Cardiac septum (tissue), 1 donor: Measurements from ENCODE around the gene TMEM269. TPM values are rescaled to one million over a fixed set of nuclear protein-coding genes. Genes with fewer than 3 reads are reported as not detected.

Experiments
- DNase-seq: peaks from one replicate; pipeline ENCODE4 v3.0.0-alpha.2; 2020; ENCODE audit warnings: low spot score
- intact Hi-C: fragments of 100-400 bp; cut with DNase I; formaldehyde crosslinking; loops from one replicate; pipeline ENCODE4 v1.14.0; 2022
- long read RNA-seq: library from polyadenylated mRNA; unstranded; transcript quantifications from one replicate; pipeline ENCODE4 v2.0.0, GENCODE V29; 2021
- total RNA-seq: library from RNA; stranded (reverse); fragmentation: NEBNext Ultra II Directional; extraction: Animal tissue kit (Norgen Biotek cat#: 25700); gene quantifications from one replicate; pipeline ENCODE4 v1.2.1, GENCODE V29; 2021
- donor health status: DM: no; HTN: no; CAD: no.

Gene TMEM269
- not detected for total RNA-seq
- long read RNA-seq, partial matches to known transcripts, result 0 of 1 reads
- long read RNA-seq, other reads (novel, unspliced or antisense), result 1 of 1 reads

- DNase-seq, result no peak
- intact Hi-C loops, result no loop called here
Measured at GRCh38 chr1:42784946-42785693, at the start of gene TMEM269. TMEM269 (plus strand) TSS chr1:42784991; CDS start chr1:42789894, 4,903 bp downstream.

GRCh38 chr1:42735056-42735455 lies 49.7 kb upstream of the TMEM269 start:
- DNase-seq, result peak; percentile 67
- intact Hi-C loops, result no loop called here

- intact Hi-C loops, result no loop called here
- peak; percentile 46 for DNase-seq
Measured at GRCh38 chr1:42735477-42736105, 49.2 kb upstream of the TMEM269 start.

- DNase-seq, result peak; percentile 74
- intact Hi-C loops, result no loop called here
Measured at GRCh38 chr1:42736152-42736551, 48.6 kb upstream of the TMEM269 start.

DNA sequence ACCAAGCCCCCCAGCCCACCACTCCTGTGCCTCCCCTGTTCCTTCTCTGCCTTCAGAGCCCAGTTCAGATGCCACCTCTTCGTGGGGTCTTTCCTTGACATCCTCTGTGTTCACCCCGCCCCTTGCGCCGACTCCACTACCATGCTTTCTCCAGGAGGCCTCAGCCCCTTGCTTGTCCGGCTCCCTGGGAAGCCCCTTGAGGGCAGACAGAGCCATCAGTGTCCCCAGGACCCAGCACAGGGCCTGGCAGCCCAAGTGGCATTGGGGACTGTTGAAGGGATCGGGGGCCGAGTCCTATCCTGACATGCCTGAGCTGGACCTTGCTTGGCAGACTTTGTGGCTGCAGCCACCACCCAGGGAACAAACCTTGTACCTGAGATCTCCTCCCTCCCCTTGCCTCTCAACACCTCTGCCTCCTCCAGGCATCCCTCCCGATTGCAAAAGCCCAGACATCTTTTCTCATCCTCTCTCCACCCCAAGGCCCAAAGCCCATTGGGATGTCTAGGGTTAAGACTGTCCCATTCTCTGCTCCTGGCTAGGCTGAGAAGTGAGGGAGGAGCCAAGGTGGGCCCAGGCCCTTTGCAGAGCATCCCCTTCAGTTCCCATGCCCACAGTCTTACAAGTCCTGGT lies 48.1 kb upstream of the TMEM269 start:
- peak; percentile 75 for DNase-seq
- intact Hi-C loops, result no loop called here

DNA sequence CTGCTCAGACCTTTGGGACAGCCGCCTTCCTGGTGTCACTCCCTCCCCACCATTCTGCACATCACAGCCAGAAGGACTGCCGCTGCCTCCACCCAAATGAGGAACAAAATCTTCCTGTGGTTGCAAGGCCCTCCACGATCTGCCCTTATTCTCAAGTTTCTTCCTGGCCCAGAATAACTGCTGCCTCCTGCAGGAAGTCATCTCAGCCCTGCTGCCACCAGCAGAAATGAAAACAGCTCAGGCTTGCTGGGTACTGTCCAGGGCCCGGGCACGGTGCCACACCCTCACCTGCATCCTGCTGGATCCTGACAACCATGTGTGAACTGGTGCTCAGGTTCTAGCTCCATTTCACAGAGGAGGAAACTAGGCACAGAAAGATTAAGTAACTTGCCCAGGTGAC lies 47.5 kb upstream of the TMEM269 start:
- intact Hi-C loops, result no loop called here
- peak; percentile 64 for DNase-seq

- DNase-seq, result peak; percentile 43
- intact Hi-C loops, result no loop called here
Measured at GRCh38 chr1:42737986-42738677, 46.7 kb upstream of the TMEM269 start.

- intact Hi-C loops, result no loop called here
- DNase-seq, result peak; percentile 31
Measured at GRCh38 chr1:42738678-42739226, 46.0 kb upstream of the TMEM269 start.

- intact Hi-C loops, result loop anchor here (10.0 kb wide), 1 partner anchor 395 kb away; no protein-coding TSS in a partner anchor
- DNase-seq, result no peak
Measured at GRCh38 chr1:42739753-42740700, 44.8 kb upstream of the TMEM269 start, which contains the start of gene CLDN19. CLDN19 (minus strand) TSS chr1:42740236; CDS start chr1:42740063, 173 bp downstream.

DNA sequence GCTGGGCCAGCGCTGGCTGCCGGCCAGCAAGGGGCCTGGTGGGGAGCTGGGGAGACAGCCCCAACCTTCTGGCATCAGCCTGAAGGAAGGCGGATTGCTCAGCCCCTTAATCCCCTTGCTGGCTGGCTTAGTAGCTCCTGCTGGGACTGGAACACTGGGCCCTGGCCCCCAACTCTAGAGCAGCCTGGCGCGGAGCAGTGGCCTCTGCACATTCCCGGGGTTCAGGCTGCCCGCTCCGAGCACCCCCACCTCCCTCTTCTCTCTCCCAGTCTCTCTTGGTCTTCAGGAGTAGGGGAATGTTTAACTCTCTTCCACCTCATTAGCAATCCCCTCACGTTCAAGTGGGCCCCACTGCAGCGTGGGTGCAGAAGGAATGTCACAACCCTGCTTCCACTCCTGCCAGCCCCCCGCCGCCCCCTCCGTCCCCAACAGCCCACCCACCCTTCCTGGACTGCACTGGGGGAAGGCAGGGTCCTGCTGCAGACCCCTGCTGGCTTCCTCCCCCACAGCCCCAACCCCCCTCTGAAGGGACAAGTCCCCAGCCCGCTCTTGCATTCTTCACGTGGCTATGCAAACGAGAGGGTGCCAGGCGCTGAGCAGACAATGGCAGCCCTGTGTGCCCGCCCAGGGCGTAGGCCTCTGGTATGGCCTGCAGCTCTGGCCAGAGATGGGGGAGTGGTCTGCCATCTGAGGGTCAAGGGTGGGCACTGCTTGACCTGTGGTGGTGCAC lies 43.8 kb upstream of the TMEM269 start:
- intact Hi-C loops, result loop anchor here (10.0 kb wide), 1 partner anchor 396 kb away; no protein-coding TSS in a partner anchor
- peak; percentile 61 for DNase-seq

DNA sequence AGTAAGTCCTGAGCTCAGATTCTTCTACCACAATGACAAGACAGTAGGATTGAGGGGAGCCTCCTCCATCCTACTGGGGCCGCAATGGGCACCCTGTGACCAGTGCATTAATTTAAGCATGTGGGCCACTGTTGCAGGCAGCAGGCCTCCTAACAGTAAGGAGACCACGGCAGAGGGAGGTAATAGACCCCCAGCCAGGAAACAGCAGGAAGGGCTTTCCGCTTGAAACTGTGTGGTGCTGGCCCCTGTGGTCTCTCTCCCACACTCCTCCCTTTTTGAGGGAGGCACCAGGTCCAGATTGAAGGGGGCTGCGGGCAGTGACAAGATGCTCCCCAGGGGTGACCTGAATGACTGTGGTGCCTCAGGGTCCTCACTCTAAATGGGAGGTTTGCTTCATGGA lies 43.1 kb upstream of the TMEM269 start:
- intact Hi-C loops, result loop anchor here (10.0 kb wide), 1 partner anchor 397 kb away; no protein-coding TSS in a partner anchor
- DNase-seq, result peak; percentile 58

DNA sequence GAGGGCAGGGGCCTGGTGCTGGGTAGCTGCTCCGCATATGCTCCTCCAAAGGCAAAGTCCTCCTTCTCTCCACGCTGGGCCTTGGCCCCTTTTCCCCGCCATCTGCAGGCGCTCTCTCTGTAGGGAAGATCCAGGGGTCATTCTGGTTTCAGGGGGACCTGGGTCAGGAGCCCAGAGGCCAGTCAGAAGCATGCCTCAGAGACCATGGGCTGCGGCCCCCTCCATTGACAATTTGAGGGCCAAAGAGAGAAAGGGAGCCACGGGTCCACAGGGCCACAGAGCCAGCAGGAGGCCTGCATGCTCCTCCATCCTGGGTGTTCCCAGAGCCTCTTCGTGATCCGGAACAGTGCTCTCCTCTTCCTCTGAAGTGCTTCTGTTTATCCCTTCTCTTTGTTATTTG lies 42.6 kb upstream of the TMEM269 start:
- intact Hi-C loops, result loop anchor here (10.0 kb wide), 1 partner anchor 397 kb away; no protein-coding TSS in a partner anchor

DNA sequence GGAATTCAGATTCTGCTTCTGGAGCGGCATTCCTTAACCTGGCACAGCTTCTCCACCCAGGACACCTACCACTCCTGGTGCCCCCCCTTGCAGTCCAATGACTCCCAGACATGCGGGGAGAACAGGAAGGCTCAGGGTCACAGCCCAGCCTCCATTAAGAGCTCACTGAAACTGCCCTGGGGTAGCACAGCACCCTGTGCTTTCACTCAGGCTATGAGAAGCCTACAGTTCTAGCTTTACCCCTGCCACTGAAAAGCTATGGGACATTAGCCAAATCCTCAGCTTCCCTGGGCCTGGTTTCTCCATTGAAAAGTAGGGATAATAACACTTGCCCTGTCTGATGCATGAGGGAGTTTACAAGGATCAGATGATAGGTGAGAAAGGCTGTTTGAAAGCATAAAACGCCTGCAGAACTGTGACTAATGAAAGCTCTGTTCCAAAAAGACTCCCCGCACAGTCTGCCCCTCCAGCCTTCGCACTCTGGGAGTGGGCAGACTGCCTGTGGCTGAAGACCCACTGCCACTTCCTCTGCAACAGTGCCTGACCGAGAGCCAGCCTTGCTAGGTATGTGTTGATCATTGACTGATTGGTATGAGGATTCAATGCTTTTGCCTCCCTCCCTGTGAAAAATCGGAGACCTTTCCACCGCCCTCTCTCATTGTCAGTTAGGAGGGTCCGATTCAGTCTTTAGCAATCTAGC lies 42.0 kb upstream of the TMEM269 start:
- intact Hi-C loops, result loop anchor here (10.0 kb wide), 1 partner anchor 398 kb away; no protein-coding TSS in a partner anchor
- peak; percentile 41 for DNase-seq

More for the DNA sequence above, 42.6 kb upstream of the TMEM269 start:
- no peak for DNase-seq

DNA sequence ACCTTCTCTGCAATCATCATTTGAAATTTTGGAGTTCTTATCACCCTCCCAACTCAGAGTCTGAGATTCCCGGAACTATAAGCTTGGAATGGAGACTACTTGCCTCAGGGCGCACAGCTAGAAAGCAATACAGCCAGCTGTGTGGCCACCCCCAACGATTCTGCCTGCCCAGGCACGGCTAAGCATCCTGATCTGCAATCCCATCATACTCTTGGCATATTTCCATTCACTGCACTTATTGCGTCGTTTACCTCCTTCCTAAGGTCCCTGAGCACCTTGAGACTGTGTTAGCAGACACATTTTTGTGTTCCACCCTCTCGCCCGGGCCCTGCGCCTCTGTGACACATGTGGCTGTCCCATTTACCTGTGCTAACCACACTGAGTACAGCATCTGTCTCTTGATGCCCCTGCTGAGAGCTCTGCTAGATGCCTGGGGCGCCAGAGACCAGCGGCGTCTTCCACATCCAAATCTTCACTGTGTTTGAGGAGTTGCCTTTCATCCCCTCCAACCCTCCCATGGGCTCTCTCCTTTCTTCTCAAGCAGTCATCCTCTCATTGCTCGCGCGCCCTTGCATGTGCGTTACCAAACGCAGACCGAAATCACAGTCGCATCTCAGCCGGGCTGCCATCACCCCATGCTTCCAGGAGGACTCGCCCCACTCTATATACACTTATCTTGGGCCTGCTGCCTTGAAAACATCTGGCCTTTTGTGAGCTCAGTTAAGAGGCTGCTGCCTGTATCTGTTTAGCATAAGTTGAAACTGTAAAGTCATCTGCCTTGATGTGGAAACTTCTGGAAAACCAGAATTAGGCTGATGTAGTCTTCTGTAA lies 41.3 kb upstream of the TMEM269 start:
- intact Hi-C loops, result loop anchor here (10.0 kb wide), 1 partner anchor 399 kb away; no protein-coding TSS in a partner anchor
- peak; percentile 66 for DNase-seq

- intact Hi-C loops, result loop anchor here (10.0 kb wide), 1 partner anchor 399 kb away; no protein-coding TSS in a partner anchor
- DNase-seq, result no peak
Measured at GRCh38 chr1:42744148-42744413, 40.7 kb upstream of the TMEM269 start.

DNA sequence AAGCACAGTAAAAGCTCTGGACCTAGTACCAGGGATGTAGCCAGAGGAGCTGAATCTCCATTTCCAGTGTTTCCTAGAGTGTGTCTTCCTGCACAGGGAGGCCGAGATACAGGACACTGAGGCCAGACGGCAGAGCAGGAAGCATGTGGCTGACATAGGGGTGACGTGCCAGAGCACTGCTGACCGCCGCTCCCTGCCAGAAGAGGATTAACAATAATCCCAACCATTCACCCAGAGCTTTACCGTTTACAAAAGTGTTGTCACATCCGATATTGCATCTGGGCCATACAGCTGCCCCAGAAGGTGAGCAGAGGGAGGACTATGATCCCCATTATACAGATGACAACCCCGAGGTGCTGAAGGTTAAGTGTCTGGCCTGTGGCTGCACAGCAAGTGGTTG lies 38.9 kb upstream of the TMEM269 start:
- DNase-seq, result no peak
- intact Hi-C loops, result loop anchor here (2.0 to 10.0 kb wide), 3 partner anchors 167 to 599 kb away; no protein-coding TSS in a partner anchor
